Osteocyte (in vitro differentiated cells): ENCODE measurements around the gene ZNF385B. TPM values are rescaled to one million over a fixed set of nuclear protein-coding genes. Genes with fewer than 3 reads are reported as not detected.

Experiments used
- DNase-seq: peaks from one replicate; pipeline ENCODE4 v3.0.0; 2021; ENCODE audit warnings: mixed read lengths; ENCODE audit not compliant: unreplicated experiment; ENCODE audit errors: extremely low spot score
- H3K27ac Mint-ChIP-seq: one replicate; pipeline ENCODE4 v1.8.0; 2021; ENCODE audit warnings: mild to moderate bottlenecking, mixed read lengths; ENCODE audit not compliant: unreplicated experiment
- H3K27me3 Mint-ChIP-seq: one replicate; pipeline ENCODE4 v1.8.0; 2021; ENCODE audit warnings: mixed read lengths; ENCODE audit not compliant: unreplicated experiment
- H3K36me3 Mint-ChIP-seq: one replicate; pipeline ENCODE4 v1.8.0; 2021; ENCODE audit warnings: mixed read lengths; ENCODE audit not compliant: unreplicated experiment
- H3K4me1 Mint-ChIP-seq: one replicate; pipeline ENCODE4 v1.8.0; 2021; ENCODE audit warnings: mixed read lengths; ENCODE audit not compliant: unreplicated experiment
- H3K4me3 Mint-ChIP-seq: one replicate; pipeline ENCODE4 v1.8.0; 2021; ENCODE audit warnings: mild to moderate bottlenecking, moderate library complexity, mixed read lengths; ENCODE audit not compliant: unreplicated experiment
- H3K9me3 Mint-ChIP-seq: one replicate; pipeline ENCODE4 v1.8.0; 2021; ENCODE audit warnings: mixed read lengths; ENCODE audit not compliant: unreplicated experiment
- total RNA-seq: library from RNA; stranded (reverse); gene quantifications from 2 replicates; pipeline ENCODE4 v1.2.1, GENCODE V29; 2021
- TF ChIP-seq, protein P1 (sequence below): fragments of 200-600 bp; sonication (generic); IDR thresholded peaks from 2 replicates; pipeline ENCODE4 v1.5.0; 2021; ENCODE audit warnings: antibody characterized with exemption, mild to moderate bottlenecking, moderate library complexity

The ZNF385B gene
- total RNA-seq, 1 donor from 2014 or later, result 0.13 TPM

DNA sequence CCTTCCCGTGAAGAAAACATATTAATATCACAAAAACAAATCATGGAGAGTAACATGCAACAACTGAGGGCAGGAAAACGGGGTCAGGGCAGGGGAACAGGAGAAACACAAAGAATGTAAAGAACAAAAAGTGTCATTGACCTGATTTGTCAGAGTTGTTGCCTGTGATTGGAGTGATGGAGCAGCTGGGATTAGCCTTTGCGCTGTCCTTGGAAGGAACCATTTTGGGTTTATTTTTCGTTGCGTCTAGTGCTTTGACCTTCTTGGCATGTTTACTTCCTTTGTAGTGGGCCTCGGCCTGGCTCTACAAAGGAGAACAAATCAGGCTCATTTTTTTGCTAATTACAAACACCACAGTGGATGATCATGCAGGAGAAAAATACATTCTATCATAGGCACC lies 378.3 kb downstream of the ZNF385B start:
- no peak overlapping the region for H3K4me3 Mint-ChIP-seq
- peaks cover 11% of the 10 kb centered on the region for H3K4me1 Mint-ChIP-seq
- DNase-seq, result no peak
- TF ChIP-seq, protein P1, sequence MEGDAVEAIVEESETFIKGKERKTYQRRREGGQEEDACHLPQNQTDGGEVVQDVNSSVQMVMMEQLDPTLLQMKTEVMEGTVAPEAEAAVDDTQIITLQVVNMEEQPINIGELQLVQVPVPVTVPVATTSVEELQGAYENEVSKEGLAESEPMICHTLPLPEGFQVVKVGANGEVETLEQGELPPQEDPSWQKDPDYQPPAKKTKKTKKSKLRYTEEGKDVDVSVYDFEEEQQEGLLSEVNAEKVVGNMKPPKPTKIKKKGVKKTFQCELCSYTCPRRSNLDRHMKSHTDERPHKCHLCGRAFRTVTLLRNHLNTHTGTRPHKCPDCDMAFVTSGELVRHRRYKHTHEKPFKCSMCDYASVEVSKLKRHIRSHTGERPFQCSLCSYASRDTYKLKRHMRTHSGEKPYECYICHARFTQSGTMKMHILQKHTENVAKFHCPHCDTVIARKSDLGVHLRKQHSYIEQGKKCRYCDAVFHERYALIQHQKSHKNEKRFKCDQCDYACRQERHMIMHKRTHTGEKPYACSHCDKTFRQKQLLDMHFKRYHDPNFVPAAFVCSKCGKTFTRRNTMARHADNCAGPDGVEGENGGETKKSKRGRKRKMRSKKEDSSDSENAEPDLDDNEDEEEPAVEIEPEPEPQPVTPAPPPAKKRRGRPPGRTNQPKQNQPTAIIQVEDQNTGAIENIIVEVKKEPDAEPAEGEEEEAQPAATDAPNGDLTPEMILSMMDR, result no peak
- no peaks in the 10 kb centered on the region for H3K36me3 Mint-ChIP-seq
- H3K9me3 Mint-ChIP-seq, result no peaks in the 10 kb centered on the region
- no peak overlapping the region for H3K27ac Mint-ChIP-seq
- no peaks in the 10 kb centered on the region for H3K27me3 Mint-ChIP-seq

DNA sequence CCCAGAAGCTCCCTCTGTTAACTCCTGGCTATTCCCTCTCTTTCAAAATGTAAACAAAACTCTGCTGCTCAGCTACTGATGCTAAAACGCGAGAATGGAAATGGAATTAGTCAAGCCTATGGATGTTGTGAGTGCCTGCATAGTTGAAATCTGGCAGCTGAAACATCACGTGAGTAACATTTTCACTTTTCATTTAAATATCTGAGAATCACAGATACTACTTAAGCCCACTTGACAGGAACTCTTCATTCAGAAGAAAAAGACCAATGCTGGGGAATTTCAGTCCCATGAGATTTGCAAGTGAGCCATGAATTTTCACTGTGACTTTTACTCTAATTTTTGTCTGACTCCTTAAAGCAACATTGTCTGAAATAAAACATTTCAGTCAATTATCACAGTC lies 381.5 kb downstream of the ZNF385B start:
- TF ChIP-seq, protein P1, result no peak
- DNase-seq, result no peak
- H3K36me3 Mint-ChIP-seq, result no peaks in the 10 kb centered on the region

GRCh38 chr2:179478771-179479170 lies 382.6 kb downstream of the ZNF385B start:
- no peak for DNase-seq
- Mint-ChIP-seq H3K4me1 (peaks cover 6% of the 10 kb centered on the region), H3K27me3 (no peaks in the 10 kb centered on the region), H3K27ac (no peak overlapping the region), H3K36me3 (no peaks in the 10 kb centered on the region), H3K9me3 (no peaks in the 10 kb centered on the region), H3K4me3 (no peak overlapping the region)
- TF ChIP-seq, protein P1, result no peak

More for the DNA sequence above, 381.5 kb downstream of the ZNF385B start:
- H3K4me3 Mint-ChIP-seq, result no peak overlapping the region
- H3K27ac Mint-ChIP-seq, result no peak overlapping the region
- no peaks in the 10 kb centered on the region for H3K9me3 Mint-ChIP-seq
- no peaks in the 10 kb centered on the region for H3K27me3 Mint-ChIP-seq
- H3K4me1 Mint-ChIP-seq, result peaks cover 6% of the 10 kb centered on the region

GRCh38 chr2:179470992-179471391 lies 390.4 kb downstream of the ZNF385B start:
- H3K9me3 Mint-ChIP-seq, result no peaks in the 10 kb centered on the region
- H3K4me1 Mint-ChIP-seq, result no peaks in the 10 kb centered on the region
- H3K27ac Mint-ChIP-seq, result no peak overlapping the region
- no peaks in the 10 kb centered on the region for H3K36me3 Mint-ChIP-seq
- H3K27me3 Mint-ChIP-seq, result no peaks in the 10 kb centered on the region
- TF ChIP-seq, protein P1, result no peak
- DNase-seq, result no peak
- H3K4me3 Mint-ChIP-seq, result no peak overlapping the region

- H3K27ac Mint-ChIP-seq, result no peak overlapping the region
- no peaks in the 10 kb centered on the region for H3K36me3 Mint-ChIP-seq
- no peaks in the 10 kb centered on the region for H3K27me3 Mint-ChIP-seq
- DNase-seq, result no peak
- H3K4me3 Mint-ChIP-seq, result no peak overlapping the region
- TF ChIP-seq, protein P1, result no peak
- peaks cover 5% of the 10 kb centered on the region for H3K9me3 Mint-ChIP-seq
- no peaks in the 10 kb centered on the region for H3K4me1 Mint-ChIP-seq
Measured at GRCh38 chr2:179470089-179470488, 391.3 kb downstream of the ZNF385B start.
